ENCODE data around the gene ADGRG1. TPM values are rescaled to one million over a fixed set of nuclear protein-coding genes. Genes with fewer than 3 reads are reported as not detected.

The ADGRG1 gene
- total RNA-seq, 1 donor from 2014 or later, result 19.7 TPM

- no peaks in the 10 kb centered on the region for H3K36me3 Mint-ChIP-seq (ENCODE audit: insufficient read depth)
- no peaks in the 10 kb centered on the region for H3K9me3 Mint-ChIP-seq (ENCODE audit: low read depth)
- H3K27me3 Mint-ChIP-seq, result peaks cover 5% of the 10 kb centered on the region
- H3K4me3 Mint-ChIP-seq (ENCODE audit: low read depth), result no peak overlapping the region
- no peak overlapping the region for H3K27ac Mint-ChIP-seq
- H3K4me1 Mint-ChIP-seq (ENCODE audit: low read depth), result no peaks in the 10 kb centered on the region
- DNase-seq (ENCODE audit: low spot score, unreplicated experiment), result no peak
- no peak for TF ChIP-seq CTCF (IDR thresholded peaks at IDR 0.05; ENCODE audit: unreplicated experiment)
Observed at GRCh38 chr16:57653936-57654335, 25.5 kb downstream of the ADGRG1 start.

- Mint-ChIP-seq H3K36me3 (ENCODE audit: insufficient read depth) (peaks cover 1% of the 10 kb centered on the region), H3K4me3 (ENCODE audit: low read depth) (no peak overlapping the region), H3K27me3 (peaks cover 4% of the 10 kb centered on the region), H3K27ac (no peak overlapping the region), H3K4me1 (ENCODE audit: low read depth) (no peaks in the 10 kb centered on the region), H3K9me3 (ENCODE audit: low read depth) (no peaks in the 10 kb centered on the region)
- TF ChIP-seq CTCF (IDR thresholded peaks at IDR 0.05; ENCODE audit: unreplicated experiment), result no peak
- no peak for DNase-seq (ENCODE audit: low spot score, unreplicated experiment)
Observed at GRCh38 chr16:57656342-57656955, 28.0 kb downstream of the ADGRG1 start.

GRCh38 chr16:57657228-57657627 is 28.8 kb downstream of the ADGRG1 start:
- DNase-seq (ENCODE audit: low spot score, unreplicated experiment), result no peak
- Mint-ChIP-seq H3K36me3 (ENCODE audit: insufficient read depth) (peaks cover 1% of the 10 kb centered on the region), H3K4me1 (ENCODE audit: low read depth) (no peaks in the 10 kb centered on the region), H3K27ac (no peak overlapping the region), H3K9me3 (ENCODE audit: low read depth) (no peaks in the 10 kb centered on the region), H3K4me3 (ENCODE audit: low read depth) (no peak overlapping the region), H3K27me3 (no peaks in the 10 kb centered on the region)
- no peak for TF ChIP-seq CTCF (IDR thresholded peaks at IDR 0.05; ENCODE audit: unreplicated experiment)

GRCh38 chr16:57658130-57658877 is 29.9 kb downstream of the ADGRG1 start:
- Mint-ChIP-seq H3K4me3 (ENCODE audit: low read depth) (no peak overlapping the region), H3K9me3 (ENCODE audit: low read depth) (no peaks in the 10 kb centered on the region), H3K27me3 (no peaks in the 10 kb centered on the region), H3K36me3 (ENCODE audit: insufficient read depth) (peaks cover 1% of the 10 kb centered on the region), H3K27ac (no peak overlapping the region), H3K4me1 (ENCODE audit: low read depth) (no peaks in the 10 kb centered on the region)
- no peak for TF ChIP-seq CTCF (IDR thresholded peaks at IDR 0.05; ENCODE audit: unreplicated experiment)
- DNase-seq (ENCODE audit: low spot score, unreplicated experiment), result no peak

- TF ChIP-seq CTCF (IDR thresholded peaks at IDR 0.05; ENCODE audit: unreplicated experiment), result no peak
- Mint-ChIP-seq H3K27me3 (no peaks in the 10 kb centered on the region), H3K4me1 (ENCODE audit: low read depth) (no peaks in the 10 kb centered on the region), H3K27ac (no peak overlapping the region), H3K9me3 (ENCODE audit: low read depth) (no peaks in the 10 kb centered on the region), H3K36me3 (ENCODE audit: insufficient read depth) (peaks cover 1% of the 10 kb centered on the region), H3K4me3 (ENCODE audit: low read depth) (no peak overlapping the region)
- no peak for DNase-seq (ENCODE audit: low spot score, unreplicated experiment)
Observed at GRCh38 chr16:57658878-57659674, 30.6 kb downstream of the ADGRG1 start.

All from progenitor cell of endocrine pancreas (in vitro differentiated cells).